ENCODE data around the gene WDR89. TPM values are rescaled to one million over a fixed set of nuclear protein-coding genes. Genes with fewer than 3 reads are reported as not detected.

Gene WDR89
- total RNA-seq, 2 experiments from 2014 or later = 14.7 to 27.9 TPM

DNA sequence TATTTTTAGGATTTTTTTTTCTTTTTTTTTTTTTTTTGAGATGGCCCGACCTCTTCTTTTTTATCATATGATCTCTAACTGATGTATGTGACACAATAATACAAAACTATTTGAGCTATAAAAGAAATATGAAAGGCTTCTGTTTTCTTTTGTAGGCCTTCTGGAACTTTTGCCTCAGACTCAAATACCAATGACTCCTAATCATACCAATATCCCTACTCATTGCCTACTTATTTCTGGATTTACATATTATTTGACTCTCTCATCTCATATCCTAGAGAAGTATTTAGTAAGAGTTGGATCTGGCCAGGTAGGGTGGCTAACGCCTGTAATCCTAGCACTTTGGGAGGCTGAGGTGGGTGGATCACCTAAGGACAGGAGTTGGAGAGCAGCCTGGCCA, 12.7 kb upstream of the WDR89 start:
- no peak overlapping the region for H3K4me3 ChIP-seq (ENCODE audit: low read depth, low read length, poor library complexity, severe bottlenecking)
- intact Hi-C loops (cut with micrococcal nuclease; ENCODE audit: unreplicated experiment) = no loop called here
- BruUV-seq (replicated peaks) = no TSS peak
- no peak overlapping the region for H2AFZ ChIP-seq (ENCODE audit: low read length)
- H3K9me2 ChIP-seq (ENCODE audit: insufficient read depth, low read length) = no peaks in the 10 kb centered on the region
- no peaks in the 10 kb centered on the region for H3K9me3 ChIP-seq (ENCODE audit: low read length)
- no peaks in the 10 kb centered on the region for H3K36me3 ChIP-seq (ENCODE audit: insufficient read depth, low read length)
- H3K4me2 ChIP-seq (ENCODE audit: low read length) = no peak overlapping the region
- ChIA-PET CTCF (ENCODE audit: unreplicated experiment) (interaction anchor here (1.5 kb wide), 1 partner anchor 10 kb away, joined by 3 read pairs; no protein-coding TSS in a partner anchor), POLR2A (interaction anchor here (0.6 to 0.9 kb wide), 4 partner anchors 10 to 308 kb away, joined by 4 to 6 read pairs (median 5); no protein-coding TSS in a partner anchor)
- H3K27ac ChIP-seq (ENCODE audit: low read depth, low read length, poor library complexity, severe bottlenecking) = no peak overlapping the region
- no peaks in the 10 kb centered on the region for H4K20me1 ChIP-seq (ENCODE audit: insufficient read depth, low read length)
- peaks cover 9% of the 10 kb centered on the region for H3K4me1 ChIP-seq (ENCODE audit: insufficient read depth, low read length, poor library complexity, severe bottlenecking)
- no peak for DNase-seq (ENCODE audit: low spot score)
- H3K79me2 ChIP-seq (ENCODE audit: insufficient read depth, low read depth, low read length) = no peaks in the 10 kb centered on the region
- TF ChIP-seq, protein P1, sequence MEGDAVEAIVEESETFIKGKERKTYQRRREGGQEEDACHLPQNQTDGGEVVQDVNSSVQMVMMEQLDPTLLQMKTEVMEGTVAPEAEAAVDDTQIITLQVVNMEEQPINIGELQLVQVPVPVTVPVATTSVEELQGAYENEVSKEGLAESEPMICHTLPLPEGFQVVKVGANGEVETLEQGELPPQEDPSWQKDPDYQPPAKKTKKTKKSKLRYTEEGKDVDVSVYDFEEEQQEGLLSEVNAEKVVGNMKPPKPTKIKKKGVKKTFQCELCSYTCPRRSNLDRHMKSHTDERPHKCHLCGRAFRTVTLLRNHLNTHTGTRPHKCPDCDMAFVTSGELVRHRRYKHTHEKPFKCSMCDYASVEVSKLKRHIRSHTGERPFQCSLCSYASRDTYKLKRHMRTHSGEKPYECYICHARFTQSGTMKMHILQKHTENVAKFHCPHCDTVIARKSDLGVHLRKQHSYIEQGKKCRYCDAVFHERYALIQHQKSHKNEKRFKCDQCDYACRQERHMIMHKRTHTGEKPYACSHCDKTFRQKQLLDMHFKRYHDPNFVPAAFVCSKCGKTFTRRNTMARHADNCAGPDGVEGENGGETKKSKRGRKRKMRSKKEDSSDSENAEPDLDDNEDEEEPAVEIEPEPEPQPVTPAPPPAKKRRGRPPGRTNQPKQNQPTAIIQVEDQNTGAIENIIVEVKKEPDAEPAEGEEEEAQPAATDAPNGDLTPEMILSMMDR (conservative IDR thresholded peaks at IDR 0.05; ENCODE audit: low read length) = no peak
- TF ChIP-seq EZH2phosphoT487 (IDR thresholded peaks at IDR 0.05; ENCODE audit: borderline replicate concordance, low read depth, low read length) = no peak

DNA sequence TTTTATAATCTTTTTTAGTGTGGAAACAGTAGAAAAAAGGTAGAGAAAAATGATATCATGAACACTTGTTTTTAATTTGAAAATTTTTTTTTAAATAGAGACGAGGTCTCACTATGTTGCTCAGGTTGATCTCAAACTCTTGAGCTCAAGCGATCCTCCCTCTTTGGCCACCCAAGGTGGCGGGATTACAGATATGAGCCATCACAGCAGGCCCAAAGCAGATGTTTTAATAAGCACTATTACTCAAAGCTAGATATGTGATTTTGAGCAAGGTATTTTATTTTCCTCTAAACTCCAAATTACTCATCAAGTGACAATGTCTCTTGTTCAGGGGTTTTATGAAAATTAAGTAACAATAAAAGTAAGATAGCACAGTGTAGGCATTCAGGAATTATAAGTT, 10.7 kb upstream of the WDR89 start:
- DNase-seq (ENCODE audit: low spot score) = no peak
- intact Hi-C loops (cut with micrococcal nuclease; ENCODE audit: unreplicated experiment) = no loop called here
- Histone ChIP-seq H3K36me3 (ENCODE audit: insufficient read depth, low read length) (no peaks in the 10 kb centered on the region), H4K20me1 (ENCODE audit: insufficient read depth, low read length) (no peaks in the 10 kb centered on the region), H3K9me3 (ENCODE audit: low read length) (no peaks in the 10 kb centered on the region), H3K27ac (ENCODE audit: low read depth, low read length, poor library complexity, severe bottlenecking) (no peak overlapping the region), H3K9me2 (ENCODE audit: insufficient read depth, low read length) (no peaks in the 10 kb centered on the region), H3K4me3 (ENCODE audit: low read depth, low read length, poor library complexity, severe bottlenecking) (no peak overlapping the region), H3K4me2 (ENCODE audit: low read length) (no peak overlapping the region), H3K4me1 (ENCODE audit: insufficient read depth, low read length, poor library complexity, severe bottlenecking) (peaks cover 9% of the 10 kb centered on the region), H3K79me2 (ENCODE audit: insufficient read depth, low read depth, low read length) (no peaks in the 10 kb centered on the region), H2AFZ (ENCODE audit: low read length) (no peak overlapping the region)
- POLR2A ChIA-PET = interaction anchor here (0.6 to 1.7 kb wide), 8 partner anchors 9 to 1641 kb away, joined by 3 to 5 read pairs (median 3); no protein-coding TSS in a partner anchor
- TF ChIP-seq, protein P1 (conservative IDR thresholded peaks at IDR 0.05; ENCODE audit: low read length) = no peak
- TF ChIP-seq EZH2phosphoT487 (IDR thresholded peaks at IDR 0.05; ENCODE audit: borderline replicate concordance, low read depth, low read length) = no peak
- CTCF ChIA-PET (ENCODE audit: unreplicated experiment) = no interaction called here
- no TSS peak for BruUV-seq (replicated peaks)

DNA sequence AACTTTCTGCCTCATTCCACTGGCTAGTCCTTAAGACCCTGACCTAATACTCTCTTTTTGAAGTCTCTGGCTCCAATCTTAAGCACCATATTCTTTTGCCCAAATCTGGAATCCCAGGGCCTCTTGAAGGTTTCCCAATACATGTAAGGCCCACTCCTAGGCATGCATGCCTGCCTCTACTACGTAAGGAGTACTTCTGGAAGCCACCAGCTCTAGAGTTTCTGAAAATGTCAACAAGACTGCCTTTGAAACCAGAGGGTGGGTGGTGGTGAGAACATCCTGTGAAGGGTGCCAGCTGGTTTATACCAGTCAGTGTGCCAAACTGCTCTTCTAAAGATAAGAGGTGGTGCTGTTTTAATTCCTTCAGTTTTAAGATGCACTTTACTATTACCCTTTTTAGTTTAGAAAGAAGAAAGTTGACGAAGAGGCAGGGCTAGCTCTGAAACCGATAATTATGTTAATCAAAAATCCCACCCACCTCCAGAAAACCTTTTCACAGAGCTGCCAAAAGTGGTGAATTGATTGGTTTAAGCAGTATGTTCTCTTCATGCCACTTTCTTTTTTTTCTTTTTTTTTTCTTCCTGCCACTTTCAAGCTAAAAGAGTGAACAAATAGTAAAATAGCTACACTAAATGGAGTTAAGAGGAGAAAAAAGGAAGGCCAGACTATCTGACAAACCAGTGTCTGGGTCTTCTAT, 8.7 kb upstream of the WDR89 start:
- no peak for DNase-seq (ENCODE audit: low spot score)
- TF ChIP-seq, protein P1 (conservative IDR thresholded peaks at IDR 0.05; ENCODE audit: low read length) = no peak
- TF ChIP-seq EZH2phosphoT487 (IDR thresholded peaks at IDR 0.05; ENCODE audit: borderline replicate concordance, low read depth, low read length) = no peak
- H3K9me3 ChIP-seq (ENCODE audit: low read length) = no peaks in the 10 kb centered on the region
- H3K4me2 ChIP-seq (ENCODE audit: low read length) = no peak overlapping the region
- H3K79me2 ChIP-seq (ENCODE audit: insufficient read depth, low read depth, low read length) = no peaks in the 10 kb centered on the region
- intact Hi-C loops (cut with micrococcal nuclease; ENCODE audit: unreplicated experiment) = no loop called here
- no peak overlapping the region for H2AFZ ChIP-seq (ENCODE audit: low read length)
- no TSS peak for BruUV-seq (replicated peaks)
- no peak overlapping the region for H3K4me3 ChIP-seq (ENCODE audit: low read depth, low read length, poor library complexity, severe bottlenecking)
- no peaks in the 10 kb centered on the region for H4K20me1 ChIP-seq (ENCODE audit: insufficient read depth, low read length)
- ChIA-PET POLR2A (interaction anchor here (0.6 to 1.1 kb wide), 4 partner anchors 9 to 233 kb away, joined by 3 to 4 read pairs (median 4); partner anchors contain the start of gene WDR89), CTCF (ENCODE audit: unreplicated experiment) (no interaction called here)
- H3K27ac ChIP-seq (ENCODE audit: low read depth, low read length, poor library complexity, severe bottlenecking) = no peak overlapping the region
- H3K4me1 ChIP-seq (ENCODE audit: insufficient read depth, low read length, poor library complexity, severe bottlenecking) = no peaks in the 10 kb centered on the region
- no peaks in the 10 kb centered on the region for H3K36me3 ChIP-seq (ENCODE audit: insufficient read depth, low read length)
- H3K9me2 ChIP-seq (ENCODE audit: insufficient read depth, low read length) = no peaks in the 10 kb centered on the region
